Measurements from ENCODE around the gene COL4A6.

Gene COL4A6

GRCh38 chrX:108138814-108139702 is 299.2 kb downstream of the COL4A6 start:
- no peak for DNase-seq

GRCh38 chrX:108134724-108135123 is 303.5 kb downstream of the COL4A6 start:
- no peak for DNase-seq

GRCh38 chrX:108132876-108133275 is 305.3 kb downstream of the COL4A6 start:
- no peak for DNase-seq

GRCh38 chrX:108132034-108132433 is 306.2 kb downstream of the COL4A6 start:
- DNase-seq, result no peak

- no peak for DNase-seq
These were observed 306.8 kb downstream of the COL4A6 start for GRCh38 chrX:108131471-108131870.

- no peak for DNase-seq
These were observed 307.3 kb downstream of the COL4A6 start for GRCh38 chrX:108130889-108131288.

- DNase-seq, result no peak
These were observed 311.1 kb downstream of the COL4A6 start for GRCh38 chrX:108127152-108127551.

GRCh38 chrX:108126661-108127060 is 311.6 kb downstream of the COL4A6 start:
- DNase-seq, result no peak

- no peak for DNase-seq
These were observed 314.4 kb downstream of the COL4A6 start for GRCh38 chrX:108123591-108124366.

- no peak for DNase-seq
These were observed 315.5 kb downstream of the COL4A6 start for GRCh38 chrX:108122748-108123147.

GRCh38 chrX:108121291-108121690 is 316.9 kb downstream of the COL4A6 start:
- no peak for DNase-seq

GRCh38 chrX:108117988-108118387 is 320.2 kb downstream of the COL4A6 start:
- no peak for DNase-seq

- no peak for DNase-seq
These were observed 323.7 kb downstream of the COL4A6 start for GRCh38 chrX:108114541-108114940.
